Fibroblast of the aortic adventitia (primary cell): Measurements from ENCODE around the gene IL17REL. TPM values are rescaled to one million over a fixed set of nuclear protein-coding genes. Genes with fewer than 3 reads are reported as not detected.
"Not testable (repeated sequence)": the region's sequence is repeated elsewhere in the genome, so short reads cannot be mapped to it uniquely, and the experiment has no call there.

ENCODE experiments used
- DNase-seq: peaks from one replicate; pipeline ENCODE4 v3.0.0-alpha.2; 2010; ENCODE audit warnings: low read depth
- H3K4me3 ChIP-seq: 2 replicates; pipeline ENCODE4 v1.5.1; 2011; ENCODE audit warnings: low read depth, mild to moderate bottlenecking, control low read depth, low read length, moderate library complexity
- total RNA-seq: library from RNA; depleted of rRNA; stranded (reverse); fragments of >200 nt; gene quantifications from 2 replicates; pipeline ENCODE4 v1.2.3, GENCODE V29; 2012; ENCODE audit warnings: low replicate concordance
- TF ChIP-seq, protein P1 (sequence below): IDR thresholded peaks from 2 replicates; pipeline ENCODE4 v1.5.1; 2011; ENCODE audit warnings: mild to moderate bottlenecking, low read length, control low read depth, inconsistent platforms; ENCODE audit not compliant: insufficient read depth

IL17REL gene
- total RNA-seq, 1 donor: not detected

DNA sequence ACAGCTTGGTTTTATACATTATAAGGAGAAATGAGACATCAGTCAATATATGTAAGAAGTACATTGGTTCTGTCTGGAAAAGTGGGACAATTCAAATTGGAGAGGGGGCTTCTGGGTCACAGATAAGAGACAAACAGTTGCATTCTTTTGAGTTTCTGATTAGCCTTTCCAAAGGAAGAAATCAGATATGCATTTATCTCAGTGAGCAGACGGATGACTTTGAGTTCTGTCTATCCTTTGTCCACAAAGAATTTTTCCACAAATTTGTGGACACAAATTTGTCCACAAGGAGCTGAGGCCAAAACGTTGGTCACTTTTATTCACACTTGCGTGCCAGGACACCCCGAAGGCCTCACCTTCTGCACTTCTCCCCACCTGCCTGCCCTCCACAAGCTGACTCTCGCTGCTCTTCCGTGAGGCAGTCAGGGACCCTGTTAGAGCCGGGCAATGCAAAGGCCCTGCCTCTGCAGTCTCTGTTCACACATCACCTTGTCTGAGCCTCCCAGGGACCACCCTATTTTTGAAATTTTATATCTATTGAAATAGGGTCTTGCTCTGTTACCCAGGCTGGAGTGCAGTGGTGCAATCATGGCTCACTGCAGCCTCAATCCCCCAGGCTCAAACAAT is 20.5 kb downstream of the IL17REL start:
- TF ChIP-seq, protein P1, sequence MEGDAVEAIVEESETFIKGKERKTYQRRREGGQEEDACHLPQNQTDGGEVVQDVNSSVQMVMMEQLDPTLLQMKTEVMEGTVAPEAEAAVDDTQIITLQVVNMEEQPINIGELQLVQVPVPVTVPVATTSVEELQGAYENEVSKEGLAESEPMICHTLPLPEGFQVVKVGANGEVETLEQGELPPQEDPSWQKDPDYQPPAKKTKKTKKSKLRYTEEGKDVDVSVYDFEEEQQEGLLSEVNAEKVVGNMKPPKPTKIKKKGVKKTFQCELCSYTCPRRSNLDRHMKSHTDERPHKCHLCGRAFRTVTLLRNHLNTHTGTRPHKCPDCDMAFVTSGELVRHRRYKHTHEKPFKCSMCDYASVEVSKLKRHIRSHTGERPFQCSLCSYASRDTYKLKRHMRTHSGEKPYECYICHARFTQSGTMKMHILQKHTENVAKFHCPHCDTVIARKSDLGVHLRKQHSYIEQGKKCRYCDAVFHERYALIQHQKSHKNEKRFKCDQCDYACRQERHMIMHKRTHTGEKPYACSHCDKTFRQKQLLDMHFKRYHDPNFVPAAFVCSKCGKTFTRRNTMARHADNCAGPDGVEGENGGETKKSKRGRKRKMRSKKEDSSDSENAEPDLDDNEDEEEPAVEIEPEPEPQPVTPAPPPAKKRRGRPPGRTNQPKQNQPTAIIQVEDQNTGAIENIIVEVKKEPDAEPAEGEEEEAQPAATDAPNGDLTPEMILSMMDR: no peak
- no peak overlapping the region for H3K4me3 ChIP-seq
- no peak for DNase-seq

DNA sequence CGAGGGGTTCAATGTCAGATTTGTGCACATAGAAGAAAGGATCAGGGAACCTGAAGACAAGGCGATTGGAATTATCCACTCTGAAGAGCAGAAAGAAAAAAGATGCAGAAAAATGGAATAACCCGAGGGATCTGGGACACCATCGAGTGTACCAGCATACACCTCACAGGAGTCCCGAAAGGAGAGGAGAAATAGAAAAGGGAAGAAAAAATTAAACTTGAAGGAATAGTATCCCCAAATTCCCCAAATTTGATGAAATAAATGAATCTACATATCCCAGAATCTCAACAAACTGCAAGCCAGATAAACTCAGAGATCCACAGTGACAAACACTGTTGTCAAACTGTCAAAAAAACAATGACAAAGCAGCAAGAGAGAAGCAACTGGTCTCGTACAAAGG is 21.4 kb downstream of the IL17REL start:
- TF ChIP-seq, protein P1: no peak

DNA sequence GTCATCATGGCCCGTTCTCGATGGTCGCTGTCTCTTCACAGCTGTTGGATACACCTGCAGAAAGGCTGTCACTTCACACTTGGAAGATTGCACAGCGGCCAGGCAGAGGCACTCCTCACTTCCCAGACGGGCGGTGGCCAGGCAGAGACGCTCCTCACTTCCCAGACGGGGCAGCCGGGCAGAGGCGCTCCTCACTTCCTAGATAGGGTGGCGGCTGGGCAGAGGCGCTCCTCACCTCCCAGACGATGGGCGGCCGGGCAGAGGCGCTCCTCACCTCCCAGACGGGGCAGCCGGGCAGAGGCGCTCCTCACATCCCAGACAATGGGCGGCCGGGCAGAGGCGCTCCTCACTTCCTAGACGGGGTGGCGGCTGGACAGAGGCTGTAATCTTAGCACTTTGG is 22.7 kb downstream of the IL17REL start:
- H3K4me3 ChIP-seq, DNase-seq: not testable (repeated sequence)

More for the DNA sequence above, 21.4 kb downstream of the IL17REL start:
- no peak for DNase-seq
- H3K4me3 ChIP-seq: no peak overlapping the region

DNA sequence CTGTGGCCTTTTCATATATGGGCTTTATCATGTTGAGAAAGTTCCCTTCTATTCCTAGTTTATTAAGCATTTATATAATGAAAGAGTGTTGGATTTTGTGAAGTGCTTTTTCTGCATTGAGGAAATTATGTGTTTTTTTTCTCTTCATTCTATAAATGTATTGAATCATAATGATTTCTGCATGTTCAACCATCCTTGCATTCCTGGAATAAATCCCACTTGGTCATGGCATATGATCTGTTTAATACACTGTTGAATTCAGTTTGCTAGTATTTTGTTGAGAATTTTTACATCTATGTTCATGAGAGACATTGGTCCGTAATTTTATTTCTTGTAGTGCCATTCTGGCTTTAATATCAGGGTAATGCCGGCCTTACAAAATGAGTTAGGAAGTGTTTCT is 26.2 kb downstream of the IL17REL start:
- no peak for DNase-seq
- TF ChIP-seq, protein P1: no peak
- H3K4me3 ChIP-seq: no peak overlapping the region

DNA sequence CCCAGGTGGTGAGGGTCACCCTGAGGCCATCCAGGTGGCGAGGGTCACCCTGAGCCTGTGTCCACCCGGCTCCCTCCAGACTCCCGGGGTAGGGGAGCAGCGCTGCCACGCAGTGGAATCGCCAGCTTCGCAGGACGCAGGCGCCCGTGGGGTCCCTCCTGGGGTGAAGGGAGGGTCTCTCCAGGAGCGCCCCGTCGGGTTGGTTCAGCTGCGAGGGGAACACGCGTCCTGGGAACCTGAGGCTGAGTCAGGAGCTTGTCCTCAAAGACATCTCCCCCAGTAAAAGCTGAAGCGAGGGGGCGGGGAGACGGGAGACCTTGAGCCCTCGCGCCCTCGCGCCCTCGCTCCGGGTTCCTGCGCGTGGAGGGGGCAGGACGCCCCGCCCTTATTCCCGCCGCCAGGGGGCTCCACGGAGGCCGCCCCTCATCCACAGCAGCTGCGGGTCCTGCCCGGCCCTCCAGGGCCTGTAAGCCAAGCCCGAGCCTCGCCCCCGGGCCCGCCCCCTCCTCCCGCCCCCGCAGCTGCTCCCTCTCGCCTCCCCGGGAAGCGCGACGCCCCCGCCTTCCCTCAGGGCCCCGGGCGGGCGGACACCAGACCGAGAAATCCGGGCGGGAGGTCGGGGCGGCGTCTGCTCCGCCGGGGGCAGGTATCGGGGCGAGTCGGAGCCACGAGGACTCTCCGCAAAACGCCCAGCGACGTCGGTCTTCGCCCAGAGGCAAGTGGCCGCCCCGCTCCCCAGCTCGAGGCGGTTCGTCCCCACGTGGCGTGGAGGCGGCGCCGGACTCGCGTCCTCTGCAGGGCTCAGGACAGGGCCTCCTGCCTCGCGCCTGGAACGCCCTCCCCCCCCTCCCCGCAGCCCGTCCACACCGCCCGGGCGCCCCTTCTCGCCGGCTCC is 29.2 kb downstream of the IL17REL start:
- no peak for DNase-seq
- TF ChIP-seq, protein P1: peak; percentile 37
- H3K4me3 ChIP-seq: no peak overlapping the region

- DNase-seq, H3K4me3 ChIP-seq: not testable (repeated sequence)
These were observed 30.8 kb downstream of the IL17REL start for GRCh38 chr22:49981799-49982198.

GRCh38 chr22:49979587-49980264 is 32.8 kb downstream of the IL17REL start:
- TF ChIP-seq, protein P1: peak; percentile 67
- DNase-seq: peak; percentile 44
- no peak overlapping the region for H3K4me3 ChIP-seq
